Measurements from ENCODE around the gene MEIOB.

MEIOB gene

GRCh38 chr16:1831186-1832075, 40.5 kb downstream of the MEIOB start:
- no peak overlapping the region for H3K27ac ChIP-seq (ENCODE audit: low read length)
- H3K9me3 ChIP-seq (ENCODE audit: insufficient read depth, low read length): no peaks in the 10 kb centered on the region

GRCh38 chr16:1830213-1830612, 41.8 kb downstream of the MEIOB start:
- no peaks in the 10 kb centered on the region for H4K20me1 ChIP-seq (ENCODE audit: insufficient read depth, low read length)
- H3K4me1 ChIP-seq (ENCODE audit: low read length): peaks cover 15% of the 10 kb centered on the region
- H3K4me3 ChIP-seq (ENCODE audit: low read length): no peak overlapping the region
- H3K9ac ChIP-seq (ENCODE audit: low read length): no peak overlapping the region
- peaks cover 3% of the 10 kb centered on the region for H3K36me3 ChIP-seq (replicated peaks; ENCODE audit: low read depth, low read length)
- H3K27me3 ChIP-seq (ENCODE audit: low read depth, low read length): no peaks in the 10 kb centered on the region
- H3K4me2 ChIP-seq (ENCODE audit: low read length): no peak overlapping the region
- H3K9me3 ChIP-seq (ENCODE audit: insufficient read depth, low read length): no peaks in the 10 kb centered on the region
- peaks cover 34% of the 10 kb centered on the region for H3K79me2 ChIP-seq (ENCODE audit: low read length)
- no peak overlapping the region for H2AFZ ChIP-seq (ENCODE audit: low read depth, low read length)
- no peak overlapping the region for H3K27ac ChIP-seq (ENCODE audit: low read length)
- TF ChIP-seq CTCF (IDR thresholded peaks at IDR 0.05; ENCODE audit: low read depth, low read length): no peak
- no peak for TF ChIP-seq EZH2phosphoT487 (IDR thresholded peaks at IDR 0.05; ENCODE audit: low read depth)

More at GRCh38 chr16:1831186-1832075, 40.5 kb downstream of the MEIOB start:
- H4K20me1 ChIP-seq (ENCODE audit: insufficient read depth, low read length): no peaks in the 10 kb centered on the region
- peaks cover 25% of the 10 kb centered on the region for H3K79me2 ChIP-seq (ENCODE audit: low read length)
- TF ChIP-seq CTCF (IDR thresholded peaks at IDR 0.05; ENCODE audit: low read depth, low read length) (no peak), EZH2phosphoT487 (IDR thresholded peaks at IDR 0.05; ENCODE audit: low read depth) (no peak)
- no peaks in the 10 kb centered on the region for H3K27me3 ChIP-seq (ENCODE audit: low read depth, low read length)
- no peak overlapping the region for H2AFZ ChIP-seq (ENCODE audit: low read depth, low read length)
- H3K9ac ChIP-seq (ENCODE audit: low read length): no peak overlapping the region
- peaks cover 3% of the 10 kb centered on the region for H3K36me3 ChIP-seq (replicated peaks; ENCODE audit: low read depth, low read length)
- no peak overlapping the region for H3K4me2 ChIP-seq (ENCODE audit: low read length)
- H3K4me1 ChIP-seq (ENCODE audit: low read length): peaks cover 8% of the 10 kb centered on the region
- H3K4me3 ChIP-seq (ENCODE audit: low read length): no peak overlapping the region

GRCh38 chr16:1828645-1829410, 43.1 kb downstream of the MEIOB start:
- Histone ChIP-seq H3K4me1 (ENCODE audit: low read length) (peaks cover 20% of the 10 kb centered on the region), H3K4me2 (ENCODE audit: low read length) (no peak overlapping the region), H3K36me3 (replicated peaks; ENCODE audit: low read depth, low read length) (peaks cover 3% of the 10 kb centered on the region), H2AFZ (ENCODE audit: low read depth, low read length) (no peak overlapping the region), H3K79me2 (ENCODE audit: low read length) (peaks cover 35% of the 10 kb centered on the region), H3K4me3 (ENCODE audit: low read length) (no peak overlapping the region), H3K27me3 (ENCODE audit: low read depth, low read length) (no peaks in the 10 kb centered on the region), H4K20me1 (ENCODE audit: insufficient read depth, low read length) (no peaks in the 10 kb centered on the region), H3K9me3 (ENCODE audit: insufficient read depth, low read length) (no peaks in the 10 kb centered on the region), H3K9ac (ENCODE audit: low read length) (no peak overlapping the region), H3K27ac (ENCODE audit: low read length) (no peak overlapping the region)
- TF ChIP-seq CTCF (IDR thresholded peaks at IDR 0.05; ENCODE audit: low read depth, low read length) (no peak), EZH2phosphoT487 (IDR thresholded peaks at IDR 0.05; ENCODE audit: low read depth) (no peak)

Data from OCI-LY3 (cell line).